ENCODE data around the gene JAK1.

JAK1 gene

GRCh38 chr1:64980745-64981600 is 14.6 kb upstream of the JAK1 start:
- in situ Hi-C loops (cut with MboI; ENCODE audit: low sequenced_read_pairs) = no loop called here

- in situ Hi-C loops (cut with MboI; ENCODE audit: low sequenced_read_pairs) = no loop called here
Measured at GRCh38 chr1:64979358-64979757, 13.0 kb upstream of the JAK1 start.

GRCh38 chr1:64976361-64976760 is 10.0 kb upstream of the JAK1 start:
- in situ Hi-C loops (cut with MboI; ENCODE audit: low sequenced_read_pairs) = no loop called here

GRCh38 chr1:64975740-64976139 is 9.4 kb upstream of the JAK1 start:
- in situ Hi-C loops (cut with MboI; ENCODE audit: low sequenced_read_pairs) = no loop called here

GRCh38 chr1:64975127-64975526 is 8.8 kb upstream of the JAK1 start:
- in situ Hi-C loops (cut with MboI; ENCODE audit: low sequenced_read_pairs) = no loop called here

- in situ Hi-C loops (cut with MboI; ENCODE audit: low sequenced_read_pairs) = no loop called here
Measured at GRCh38 chr1:64974288-64974825, 8.0 kb upstream of the JAK1 start.

GRCh38 chr1:64973061-64973647 is 6.8 kb upstream of the JAK1 start:
- in situ Hi-C loops (cut with MboI; ENCODE audit: low sequenced_read_pairs) = no loop called here

GRCh38 chr1:64969305-64970046 is 3.1 kb upstream of the JAK1 start:
- in situ Hi-C loops (cut with MboI; ENCODE audit: low sequenced_read_pairs) = no loop called here

GRCh38 chr1:64967381-64967780 is 1.0 kb upstream of the JAK1 start:
- in situ Hi-C loops (cut with MboI; ENCODE audit: low sequenced_read_pairs) = no loop called here

GRCh38 chr1:64965366-64966157 is 787 bp downstream of the JAK1 start:
- in situ Hi-C loops (cut with MboI; ENCODE audit: low sequenced_read_pairs) = no loop called here

GRCh38 chr1:64963466-64963865 is 2.9 kb downstream of the JAK1 start:
- in situ Hi-C loops (cut with MboI; ENCODE audit: low sequenced_read_pairs) = no loop called here

GRCh38 chr1:64962441-64962840 is 3.9 kb downstream of the JAK1 start:
- in situ Hi-C loops (cut with MboI; ENCODE audit: low sequenced_read_pairs) = no loop called here

GRCh38 chr1:64961923-64962322 is 4.4 kb downstream of the JAK1 start:
- in situ Hi-C loops (cut with MboI; ENCODE audit: low sequenced_read_pairs) = no loop called here

- in situ Hi-C loops (cut with MboI; ENCODE audit: low sequenced_read_pairs) = no loop called here
Measured at GRCh38 chr1:64960731-64961130, 5.6 kb downstream of the JAK1 start.

- in situ Hi-C loops (cut with MboI; ENCODE audit: low sequenced_read_pairs) = no loop called here
Measured at GRCh38 chr1:64959986-64960385, 6.4 kb downstream of the JAK1 start.

GRCh38 chr1:64956733-64957441 is 9.5 kb downstream of the JAK1 start:
- in situ Hi-C loops (cut with MboI; ENCODE audit: low sequenced_read_pairs) = no loop called here

GRCh38 chr1:64956010-64956640 is 10.2 kb downstream of the JAK1 start:
- in situ Hi-C loops (cut with MboI; ENCODE audit: low sequenced_read_pairs) = no loop called here

GRCh38 chr1:64955097-64956009 is 11.0 kb downstream of the JAK1 start:
- in situ Hi-C loops (cut with MboI; ENCODE audit: low sequenced_read_pairs) = no loop called here

- in situ Hi-C loops (cut with MboI; ENCODE audit: low sequenced_read_pairs) = no loop called here
Measured at GRCh38 chr1:64953241-64953640, 13.1 kb downstream of the JAK1 start.
